Erythroblast (primary cell): ENCODE data around the gene FHIP1A.

Source experiments
- GATA1 ChIP-seq: IDR thresholded peaks from 2 replicates; pipeline ENCODE4 v1.6.1; 2011; ENCODE audit warnings: low read depth, mild to moderate bottlenecking, control low read depth, low read length, moderate library complexity
- POLR2A ChIP-seq: IDR thresholded peaks from 2 replicates; pipeline ENCODE4 v1.6.1; 2011; ENCODE audit warnings: mild to moderate bottlenecking, low read length

DNA sequence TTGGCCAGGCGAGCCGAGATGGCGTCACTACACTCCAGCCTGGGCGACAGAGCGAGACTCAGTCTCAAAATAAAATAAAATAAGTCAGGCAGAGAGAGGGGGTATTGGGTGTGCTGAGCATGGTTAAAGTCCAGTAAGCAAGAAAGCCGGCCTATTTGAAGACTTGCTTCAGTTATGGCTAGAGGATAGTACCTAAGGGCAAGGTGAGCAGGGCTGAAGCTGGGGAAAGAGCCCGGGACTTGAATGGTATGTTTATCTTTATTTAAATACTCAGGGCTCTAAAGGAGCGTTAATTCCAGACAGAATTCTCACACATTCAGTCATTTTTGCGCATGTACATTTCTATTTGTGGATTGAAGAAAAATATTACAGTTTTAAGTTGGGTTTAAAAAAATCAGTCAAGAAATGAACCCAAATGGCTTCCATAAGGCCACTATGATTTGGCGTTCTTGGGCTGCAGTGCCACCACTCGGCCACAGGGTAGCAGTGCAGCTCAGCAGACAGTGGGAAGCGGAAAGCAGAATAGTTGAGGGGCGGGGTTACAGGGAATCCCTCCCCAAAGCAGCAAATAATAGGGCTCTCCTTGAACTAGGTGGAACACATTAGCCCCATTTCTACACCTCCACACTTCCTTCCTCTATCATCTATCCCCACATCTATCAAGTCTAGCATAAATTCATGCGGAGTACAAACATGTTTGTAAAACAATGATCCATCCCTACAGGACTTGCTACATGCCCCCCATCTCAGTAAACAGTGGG, 46.4 kb upstream of the FHIP1A start:
- TF ChIP-seq POLR2A (no peak), GATA1 (no peak)
